AG10803 (cell line): ENCODE measurements around the gene CACNB2.

Experiments
- DNase-seq: peaks from one replicate; pipeline ENCODE4 v3.0.0; 2010; ENCODE audit warnings: low read depth
- H3K4me3 ChIP-seq: 2 replicates; pipeline ENCODE4 v1.5.1; 2011; ENCODE audit warnings: mild to moderate bottlenecking, low read length, control low read depth
- CTCF ChIP-seq: conservative IDR thresholded peaks from 2 replicates; pipeline ENCODE4 v1.5.1; 2011; ENCODE audit warnings: mild to moderate bottlenecking, low read length, control low read depth, inconsistent platforms

The CACNB2 gene

GRCh38 chr10:18404530-18404929 is 264.3 kb downstream of the CACNB2 start:
- DNase-seq = no peak
- no peak for TF ChIP-seq CTCF
- H3K4me3 ChIP-seq = no peak overlapping the region

GRCh38 chr10:18406136-18406535 is 265.9 kb downstream of the CACNB2 start:
- no peak for DNase-seq
- H3K4me3 ChIP-seq = no peak overlapping the region
- no peak for TF ChIP-seq CTCF

GRCh38 chr10:18409599-18410397 is 269.6 kb downstream of the CACNB2 start:
- DNase-seq = no peak
- no peak for TF ChIP-seq CTCF
- no peak overlapping the region for H3K4me3 ChIP-seq

- no peak for TF ChIP-seq CTCF
- no peak for DNase-seq
- H3K4me3 ChIP-seq = no peak overlapping the region
Measured at GRCh38 chr10:18414061-18414460, 273.8 kb downstream of the CACNB2 start.

GRCh38 chr10:18417950-18418527 is 277.8 kb downstream of the CACNB2 start:
- no peak overlapping the region for H3K4me3 ChIP-seq
- no peak for DNase-seq
- TF ChIP-seq CTCF = no peak

DNA sequence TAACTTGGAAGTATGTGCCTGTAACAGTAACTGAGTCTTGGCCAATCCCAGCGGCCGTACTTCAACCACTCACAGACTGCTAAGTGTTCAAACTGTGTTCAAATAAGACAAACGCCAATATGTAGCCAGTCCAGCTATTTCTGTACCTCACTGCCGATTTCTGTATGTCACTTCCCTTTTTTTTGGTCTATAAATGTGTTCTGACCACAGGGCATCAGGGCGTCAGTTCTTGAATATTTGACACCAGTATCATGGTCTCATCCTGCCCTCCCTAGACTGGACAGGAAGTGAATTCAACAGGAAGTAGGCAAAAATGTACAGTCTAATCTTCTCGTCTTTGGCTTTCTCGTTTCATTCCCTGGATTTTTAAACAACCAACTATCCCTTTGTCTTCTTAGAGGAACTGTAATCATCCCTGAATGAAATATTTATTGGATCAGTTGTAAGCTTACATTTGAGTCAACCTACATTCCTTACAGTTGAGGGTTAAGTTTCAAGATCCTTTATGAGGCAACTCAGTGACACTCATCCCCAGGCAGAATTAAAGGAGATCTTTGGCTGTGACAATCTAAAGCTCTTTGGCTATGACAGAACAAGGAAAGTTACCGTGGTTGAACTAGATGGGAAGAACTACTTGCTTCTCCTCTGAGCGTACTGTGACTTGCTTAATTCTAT is 278.5 kb downstream of the CACNB2 start:
- H3K4me3 ChIP-seq = no peak overlapping the region
- DNase-seq = no peak
- no peak for TF ChIP-seq CTCF
